ENCODE measurements around the gene OPHN1. TPM values are rescaled to one million over a fixed set of nuclear protein-coding genes. Genes with fewer than 3 reads are reported as not detected.

Gene OPHN1
- total RNA-seq, 2 donors from 2014 or later = 5.9 to 7.5 TPM

DNA sequence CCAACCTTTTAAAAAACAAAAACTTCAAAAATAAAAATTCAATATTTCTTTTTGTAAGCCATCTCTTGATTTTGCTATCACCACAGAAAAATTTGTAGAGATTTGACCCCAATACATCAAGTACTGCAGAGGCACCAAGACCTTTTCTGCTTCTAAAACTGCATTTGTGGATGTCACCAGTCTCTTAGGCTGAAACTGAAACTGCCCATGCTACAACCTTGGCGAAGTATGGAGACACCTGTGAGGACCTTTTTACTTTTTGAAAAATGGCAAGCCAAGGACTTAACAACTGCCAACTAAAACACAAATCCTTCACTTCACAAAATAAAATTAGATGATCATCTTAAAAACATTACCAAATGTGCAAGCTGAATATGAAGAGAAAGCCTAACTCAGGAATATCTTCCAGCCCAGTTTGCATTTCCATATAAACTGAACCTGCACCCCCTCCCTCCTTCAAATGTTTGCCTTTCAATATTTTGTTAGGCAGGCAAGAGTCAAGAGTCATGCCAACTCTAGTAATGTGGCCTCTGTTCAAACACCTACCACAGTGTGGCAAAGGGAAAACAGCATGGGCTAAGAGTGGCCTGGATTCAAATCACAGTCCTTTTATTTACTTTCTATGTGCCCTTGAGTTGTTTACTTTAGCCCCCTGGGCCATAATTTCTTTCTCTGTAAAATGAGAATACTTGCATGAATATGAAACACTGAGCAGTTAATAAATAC is 389.4 kb downstream of the OPHN1 start:
- intact Hi-C loops (cut with DNase I) = no loop called here
- DNase-seq (ENCODE audit: low spot score) = no peak

- intact Hi-C loops (cut with DNase I) = no loop called here
- no peak for DNase-seq (ENCODE audit: low spot score)
Measured at GRCh38 chrX:68041110-68041509, 392.2 kb downstream of the OPHN1 start.

DNA sequence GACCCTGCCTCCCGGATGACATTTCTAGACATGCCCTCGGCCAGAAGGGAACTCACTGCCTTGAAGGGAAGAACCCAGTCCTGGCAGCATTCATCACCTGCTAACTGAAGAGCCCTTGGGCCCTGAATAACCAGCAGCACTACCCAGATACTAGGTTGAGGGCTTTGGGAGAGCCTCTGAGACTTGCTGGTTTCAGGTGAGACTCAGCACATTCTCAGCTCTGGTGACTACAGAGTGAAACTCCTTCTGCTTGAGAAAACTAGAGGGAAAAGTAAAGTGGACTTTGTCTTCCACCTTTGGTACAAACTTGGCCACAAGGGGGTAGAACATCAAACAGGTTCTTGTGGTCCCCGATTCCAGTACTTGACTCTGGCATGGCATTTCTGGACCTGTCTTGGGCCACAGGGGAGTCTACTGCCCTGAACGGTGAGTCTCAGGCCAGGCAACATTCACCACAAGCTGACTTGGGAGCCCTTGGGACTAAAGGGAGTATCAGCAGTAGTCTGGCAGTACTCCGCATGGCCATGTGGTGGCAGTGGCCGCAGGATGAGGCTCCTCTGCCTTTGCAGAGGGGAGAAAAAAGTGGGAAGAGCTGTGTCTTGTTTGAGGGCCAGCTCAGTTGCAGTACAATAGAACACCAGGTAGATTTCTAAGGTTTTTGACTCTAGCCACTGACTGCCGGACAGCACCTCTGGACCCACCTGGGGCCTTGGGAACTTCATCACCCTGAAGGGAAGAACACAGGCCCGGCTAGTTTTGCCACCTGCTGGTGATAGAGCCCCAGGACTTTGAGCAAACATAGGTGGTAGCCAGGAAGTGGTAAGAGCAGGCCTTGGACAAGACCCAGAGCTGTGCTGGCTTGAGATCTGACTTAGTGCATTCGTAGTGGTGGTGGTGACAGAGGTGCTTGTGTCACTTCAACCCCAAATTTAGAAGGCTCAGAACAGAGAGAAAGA is 414.8 kb downstream of the OPHN1 start:
- intact Hi-C loops (cut with DNase I) = no loop called here

DNA sequence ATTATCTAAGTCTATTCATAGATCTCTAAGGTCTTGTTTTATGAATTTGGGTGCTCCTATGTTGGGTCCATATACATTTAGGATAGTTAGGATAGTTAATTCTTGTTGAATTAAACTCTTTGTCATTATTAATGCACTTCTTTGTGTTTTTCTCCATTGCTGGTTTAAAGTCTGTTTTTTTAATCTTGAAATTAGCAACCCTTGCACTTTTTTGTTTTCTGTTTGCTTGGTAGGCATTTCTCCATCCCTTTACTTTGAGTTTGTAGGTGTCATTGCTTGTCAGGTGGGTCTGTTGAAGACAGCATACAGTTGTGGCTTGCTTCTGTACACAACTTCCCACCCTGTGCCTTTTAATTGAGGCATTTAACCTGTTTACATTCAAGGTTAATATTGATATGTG is 434.8 kb downstream of the OPHN1 start:
- DNase-seq (ENCODE audit: low spot score) = no peak
- intact Hi-C loops (cut with DNase I) = no loop called here

More for the DNA sequence above, 414.8 kb downstream of the OPHN1 start:
- DNase-seq (ENCODE audit: low spot score) = no peak

Other genes with a start within 250 kb of the OPHN1 start
- gene YIPF6, start 65.6 kb upstream of the OPHN1 start, total RNA-seq = 10 to 100 TPM; 35.2 to 41.2 TPM
- gene STARD8, start 214.2 kb upstream of the OPHN1 start, total RNA-seq = 10 to 100 TPM in 1 of 2 donors, 1 to 10 TPM in 1; 9.1 to 14.1 TPM

All from posterior vena cava (tissue), 2 donors.